HEK293T (cell line): ENCODE data around the gene PRKD2.

Source experiments
- FOXM1 ChIP-seq: fragments of 450-650 bp; IDR thresholded peaks from 2 replicates; pipeline ENCODE4 v1.6.1; 2017; ENCODE audit warnings: mild to moderate bottlenecking, borderline replicate concordance
- SP1 ChIP-seq: fragments of 450-650 bp; IDR thresholded peaks from 2 replicates; pipeline ENCODE4 v1.6.1; 2017

DNA sequence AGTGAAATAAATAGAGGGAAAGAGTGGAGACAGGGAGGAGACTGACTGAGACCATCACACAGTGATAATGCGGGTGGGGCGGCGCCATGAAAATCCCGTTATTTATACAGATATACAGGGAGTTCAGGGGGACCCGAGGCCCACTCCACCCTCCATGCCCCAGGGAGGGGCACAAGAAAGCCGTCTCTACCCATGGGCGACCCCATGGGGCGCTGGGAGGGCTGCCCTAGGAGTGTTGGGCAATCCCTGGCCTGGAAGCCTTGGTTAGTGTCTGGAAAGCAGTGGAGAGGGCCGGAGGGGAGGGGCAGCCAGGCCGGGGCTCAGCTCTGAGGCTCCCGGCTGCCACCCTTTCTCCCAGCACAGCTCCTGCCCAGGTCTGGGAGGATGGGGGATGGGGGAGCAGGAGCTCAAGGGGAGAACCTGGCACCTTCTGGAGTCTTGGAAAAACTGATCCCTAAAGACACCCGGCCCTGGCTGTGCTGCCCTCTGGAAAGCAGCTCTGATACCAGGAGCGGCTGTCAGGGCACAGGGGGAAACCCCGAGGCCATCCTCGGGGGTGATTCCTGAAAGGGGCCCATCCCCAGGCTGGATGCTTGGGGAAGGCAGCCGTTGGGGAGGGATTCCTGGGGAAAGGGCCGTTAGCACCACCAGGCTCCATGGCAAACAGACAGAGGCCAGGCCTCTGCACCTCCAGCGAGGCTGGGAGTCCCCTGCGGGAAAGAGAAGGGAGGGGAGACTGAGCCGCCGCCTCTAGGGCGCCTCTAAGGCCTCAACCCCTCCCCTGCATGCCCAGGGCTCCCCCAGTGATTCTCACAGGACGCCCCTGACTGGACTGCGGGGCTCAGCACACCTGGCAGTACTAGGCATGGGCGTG, 3.0 kb upstream of the PRKD2 start:
- no peak for TF ChIP-seq SP1
- no peak for TF ChIP-seq FOXM1
